SK-N-SH (cell line): ENCODE measurements around the gene NDUFB4. TPM values are rescaled to one million over a fixed set of nuclear protein-coding genes. Genes with fewer than 3 reads are reported as not detected.

Source experiments
- CTCF ChIA-PET: fragments of 300-600, 350-600 bp; formaldehyde crosslinking; extraction: SDS; loops from one replicate; lab custom pipeline; 2021; lab: Yijun Ruan, JAX
- POLR2A ChIA-PET: fragments of 350-600 bp; sonication (Branson Sonifier 250); formaldehyde crosslinking; extraction: SDS; loops from one replicate; lab custom pipeline; 2020; ENCODE audit warnings: antibody characterized with exemption, inconsistent platforms; lab: Yijun Ruan, JAX
- DNase-seq: peaks from one replicate; pipeline ENCODE4 v3.0.0; 2012
- H2AFZ ChIP-seq: fragments of 200-600 bp; sonication (generic); 2 replicates; pipeline ENCODE4 v1.8.1; 2016; ENCODE audit warnings: antibody characterized with exemption, mild to moderate bottlenecking, low read depth
- H3F3A ChIP-seq: fragments of 200-600 bp; sonication (generic); replicated peaks from 2 replicates; pipeline ENCODE3; 2016; ENCODE audit warnings: antibody characterized with exemption, mild to moderate bottlenecking; ENCODE audit not compliant: insufficient read depth
- H3K27ac ChIP-seq, 2 experiments: fragments of 200-500 bp in 1 of 2; fragments of 200-600 bp in 1 of 2; sonication (Bioruptor generic) in 1 of 2; sonication (generic), shearing (Covaris generic) in 1 of 2; 2 replicates each; pipeline versions ENCODE4 v1.5.1 to v1.6.1; 2014 to 2016; ENCODE audit warnings: low read depth in 2 of 2, inconsistent platforms in 1 of 2, low read length in 1 of 2, mild to moderate bottlenecking in 1 of 2, mixed read lengths in 1 of 2
- H3K27me3 ChIP-seq: fragments of 200-600 bp; sonication (generic), shearing (Covaris generic); 2 replicates; pipeline ENCODE4 v1.6.1; 2016; ENCODE audit warnings: mixed run types; ENCODE audit not compliant: insufficient read depth
- H3K36me3 ChIP-seq, 2 experiments: fragments of 200-500 bp in 1 of 2; fragments of 200-600 bp in 1 of 2; sonication (Bioruptor generic) in 1 of 2; sonication (generic) in 1 of 2; replicated peaks in 1 of 2; 2 replicates each; pipeline versions ENCODE3 to v1.5.1; 2014 to 2016; ENCODE audit warnings: low read length in 1 of 2, mild to moderate bottlenecking in 1 of 2; ENCODE audit not compliant: insufficient read depth in 2 of 2, control insufficient read depth in 1 of 2
- H3K4me1 ChIP-seq, 2 experiments: fragments of 200-500 bp in 1 of 2; fragments of 200-600 bp in 1 of 2; sonication (Bioruptor generic) in 1 of 2; sonication (generic), shearing (Covaris generic) in 1 of 2; 2 replicates each; pipeline versions ENCODE4 v1.5.1 to v1.6.1; 2014 to 2016; ENCODE audit warnings: low read depth in 1 of 2, low read length in 1 of 2, mixed run types in 1 of 2; ENCODE audit not compliant: insufficient read depth in 2 of 2, control insufficient read depth in 1 of 2
- H3K4me2 ChIP-seq: fragments of 200-600 bp; sonication (generic), shearing (Covaris generic); 2 replicates; pipeline ENCODE4 v1.6.1; 2017; ENCODE audit warnings: mixed run types
- H3K4me3 ChIP-seq, 2 experiments: fragments of 200-500 bp in 1 of 2; fragments of 200-600 bp in 1 of 2; sonication (Bioruptor generic) in 1 of 2; sonication (generic), shearing (Covaris generic) in 1 of 2; 2 replicates each; pipeline versions ENCODE4 v1.5.1 to v1.8.1; 2014 to 2016; ENCODE audit warnings: low read depth in 2 of 2, inconsistent platforms in 1 of 2, low read length in 1 of 2, mild to moderate bottlenecking in 1 of 2, mixed read lengths in 1 of 2, moderate library complexity in 1 of 2
- H3K79me2 ChIP-seq: fragments of 200-600 bp; sonication (generic); 2 replicates; pipeline ENCODE4 v1.8.1; 2017; ENCODE audit warnings: mild to moderate bottlenecking; ENCODE audit not compliant: insufficient read depth
- H3K9ac ChIP-seq: fragments of 200-600 bp; sonication (generic); 2 replicates; pipeline ENCODE4 v1.6.1; 2017; ENCODE audit warnings: mixed run types
- H3K9me2 ChIP-seq: fragments of 200-600 bp; sonication (generic); 2 replicates; pipeline ENCODE4 v1.6.1; 2017; ENCODE audit warnings: mixed run types
- H3K9me3 ChIP-seq: fragments of 200-600 bp; sonication (generic); 2 replicates; pipeline ENCODE4 v1.6.1; 2017; ENCODE audit warnings: mixed run types, mild to moderate bottlenecking, moderate library complexity
- H4K20me1 ChIP-seq: fragments of 200-600 bp; sonication (generic); 2 replicates; pipeline ENCODE4 v1.6.1; 2017; ENCODE audit warnings: mild to moderate bottlenecking, mixed run types; ENCODE audit not compliant: insufficient read depth
- CHD2 ChIP-seq: fragments of 150-350 bp; IDR thresholded peaks from 2 replicates; pipeline ENCODE4 v1.6.1; 2018; ENCODE audit warnings: low read length; ENCODE audit not compliant: partially characterized antibody
- CTCF ChIP-seq: fragments of 200-600 bp; sonication (generic); IDR thresholded peaks from 2 replicates; pipeline ENCODE4 v1.6.1; 2017; ENCODE audit warnings: antibody characterized with exemption, mild to moderate bottlenecking, moderate library complexity
- EZH2phosphoT487 ChIP-seq: fragments of 200-600 bp; sonication (generic); IDR thresholded peaks from 2 replicates; pipeline ENCODE4 v1.6.1; 2017; ENCODE audit warnings: low read depth, mixed run types, mild to moderate bottlenecking, antibody characterized with exemption, moderate library complexity, borderline replicate concordance
- FOXJ3 ChIP-seq: sonication (generic); formaldehyde crosslinking; IDR thresholded peaks from 2 replicates; pipeline ENCODE4 v1.5.1; 2020; ENCODE audit warnings: mild to moderate bottlenecking, missing genetic modification reagents
- GABPA ChIP-seq: IDR thresholded peaks from 2 replicates; pipeline ENCODE4 v1.4.0; 2012; ENCODE audit warnings: low read depth, mild to moderate bottlenecking
- GATA2 ChIP-seq: sonication (generic); formaldehyde crosslinking; IDR thresholded peaks from 2 replicates; pipeline ENCODE4 v1.5.0; 2020; ENCODE audit warnings: mild to moderate bottlenecking, missing genetic modification reagents
- MAX ChIP-seq: IDR thresholded peaks from 2 replicates; pipeline ENCODE4 v1.4.0; 2012; ENCODE audit warnings: low read depth
- MEF2A ChIP-seq: IDR thresholded peaks from 2 replicates; pipeline ENCODE4 v1.4.0; 2012; ENCODE audit warnings: low read depth, borderline replicate concordance
- MXI1 ChIP-seq: IDR thresholded peaks from 2 replicates; pipeline ENCODE4 v1.6.1; 2012; ENCODE audit warnings: mild to moderate bottlenecking, low read depth, low read length, improper control_type of control experiment
- NFIC ChIP-seq: IDR thresholded peaks from 2 replicates; pipeline ENCODE4 v1.4.0; 2012; ENCODE audit warnings: borderline replicate concordance
- PBX3 ChIP-seq: IDR thresholded peaks from 2 replicates; pipeline ENCODE4; 2012
- RAD21 ChIP-seq: IDR thresholded peaks from 2 replicates; pipeline ENCODE4 v1.6.1; 2012; ENCODE audit warnings: mild to moderate bottlenecking, low read length
- RCOR1 ChIP-seq: fragments of 150-350 bp; IDR thresholded peaks from 2 replicates; pipeline ENCODE4 v1.6.1; 2017; ENCODE audit warnings: antibody characterized with exemption, low read length
- REST ChIP-seq: IDR thresholded peaks from 2 replicates; pipeline ENCODE4 v1.6.1; 2012; ENCODE audit warnings: mild to moderate bottlenecking, low read depth, low read length, moderate library complexity
- RXRA ChIP-seq: IDR thresholded peaks from 2 replicates; pipeline ENCODE4 v1.4.0; 2012; ENCODE audit warnings: low read depth, mild to moderate bottlenecking, borderline replicate concordance
- SIN3A ChIP-seq: IDR thresholded peaks from 2 replicates; pipeline ENCODE4 v1.6.1; 2012; ENCODE audit warnings: low read depth, mild to moderate bottlenecking, low read length, moderate library complexity, borderline replicate concordance
- TAF1 ChIP-seq: IDR thresholded peaks from 2 replicates; pipeline ENCODE4 v1.6.1; 2012; ENCODE audit warnings: low read depth, mild to moderate bottlenecking, low read length, moderate library complexity, borderline replicate concordance
- TCF12 ChIP-seq: IDR thresholded peaks from 2 replicates; pipeline ENCODE4 v1.4.0; 2012
- USF2 ChIP-seq: fragments of 150-350 bp; IDR thresholded peaks from 2 replicates; pipeline ENCODE4 v1.6.1; 2017; ENCODE audit warnings: antibody characterized with exemption, low read length, low read depth, borderline replicate concordance
- YY1 ChIP-seq: IDR thresholded peaks from 2 replicates; pipeline ENCODE4 v1.4.0; 2012; ENCODE audit warnings: low read depth, mild to moderate bottlenecking
- WGBS: methylation state at CpG from one replicate; pipeline ENCODE4 v1.1.6; 2017; ENCODE audit warnings: low lambda C conversion rate; 5-methylcytosine and 5-hydroxymethylcytosine counted together
- polyA plus RNA-seq, 3 experiments: library from polyadenylated mRNA; depleted of rRNA; stranded (reverse); fragments of >200 nt; gene quantifications; 2 replicates each; pipeline ENCODE4 v1.2.3, GENCODE V29; 2012

NDUFB4 gene
- polyA plus RNA-seq, 1 of the 3 experiments (the other 2 are of a cell fraction), result 332 TPM

- peak overlapping the region; percentile 99; the same call in 1 of the 2 replicates for H3K9ac ChIP-seq
- WGBS, result 0% methylated on average over 4 of the region's 4 CpGs
These were observed 384 bp upstream of the NDUFB4 start for GRCh38 chr3:120595788-120596115.

GRCh38 chr3:120596853-120597223 is 702 bp downstream of the NDUFB4 start:
- peak overlapping the region; percentile 99 for H3K9ac ChIP-seq
- peak overlapping the region; percentile 83 to 97; a peak in 3 of 4 replicates for H3K27ac ChIP-seq
- POLR2A ChIA-PET, result interaction anchor here (1.4 to 2.2 kb wide), 4 partner anchors 12 to 146 kb away, joined by 4 to 9 read pairs (median 8); partner anchors contain the start of genes GTF2E1 and RABL3
- peak overlapping the region; percentile 92; the same call in 1 of the 2 replicates for H2AFZ ChIP-seq
- no peak for TF ChIP-seq TCF12
- no peak for TF ChIP-seq REST
- no peak for TF ChIP-seq PBX3
- TF ChIP-seq MXI1, result no peak
- no peak for TF ChIP-seq CTCF
- TF ChIP-seq FOXJ3 (CRISPR knock-in tag), result no peak
- no peak for TF ChIP-seq NFIC
- TF ChIP-seq YY1, result no peak
- no peak for TF ChIP-seq RAD21
- no peak for TF ChIP-seq GATA2 (CRISPR knock-in tag)
- TF ChIP-seq EZH2phosphoT487, result no peak
- no peak for TF ChIP-seq MEF2A
- no peak for TF ChIP-seq TAF1
- no peak for TF ChIP-seq USF2
- no peak for TF ChIP-seq CHD2
- CTCF ChIA-PET, result interaction anchor here (1.6 kb wide), 1 partner anchor 29 kb away, joined by 6 read pairs; no protein-coding TSS in a partner anchor
- H3K9me3 ChIP-seq, result no peaks in the 10 kb centered on the region
- H4K20me1 ChIP-seq, result no peaks in the 10 kb centered on the region
- H3K36me3 ChIP-seq, result peaks cover 29 to 44% of the 10 kb centered on the region in 2 experiments
- WGBS, result 68% methylated on average over 3 of the region's 3 CpGs
- peak overlapping the region; percentile 89 for H3K4me2 ChIP-seq
- no peak for DNase-seq
- H3K4me1 ChIP-seq, result peaks cover 12 to 35% of the 10 kb centered on the region in 2 experiments; a peak in 3 of 4 replicates
- H3K27me3 ChIP-seq, result no peaks in the 10 kb centered on the region
- peaks cover 34% of the 10 kb centered on the region for H3K79me2 ChIP-seq
- no peaks in the 10 kb centered on the region for H3K9me2 ChIP-seq
- peaks cover 9% of the 10 kb centered on the region for H3F3A ChIP-seq
- H3K4me3 ChIP-seq, result peak overlapping the region; percentile 95

More at GRCh38 chr3:120595788-120596115, 384 bp upstream of the NDUFB4 start:
- Histone ChIP-seq H3K36me3 (peaks cover 21 to 33% of the 10 kb centered on the region in 2 experiments), H3K4me3 (peak overlapping the region; percentile 95), H3K4me1 (peaks cover 12 to 27% of the 10 kb centered on the region in 2 experiments; a peak in 3 of 4 replicates), H3K27me3 (no peaks in the 10 kb centered on the region), H3K27ac (peak overlapping the region in 1 of 2 experiments; percentile 71; a peak in 2 of 4 replicates)
- DNase-seq, result no peak
- CTCF ChIA-PET, result interaction anchor here (0.8 to 1.6 kb wide), 5 partner anchors 28 to 199 kb away, joined by 3 to 6 read pairs (median 4); no protein-coding TSS in a partner anchor
- TF ChIP-seq RXRA, result no peak
- TF ChIP-seq SIN3A, result 0 out of 2 replicates have a peak, but pooled peaks have one; percentile 34
- no peak for TF ChIP-seq GABPA
- TF ChIP-seq RCOR1, result peak; percentile 40; the same call in 1 of the 2 replicates
- peak; percentile 4; the same call in 1 of the 2 replicates for TF ChIP-seq MAX
- TF ChIP-seq, all 33 proteins: peak for 3
- H3K4me2 ChIP-seq, result peak overlapping the region; percentile 89
- no peaks in the 10 kb centered on the region for H3K9me3 ChIP-seq
- peaks cover 34% of the 10 kb centered on the region for H3K79me2 ChIP-seq
- H2AFZ ChIP-seq, result peak overlapping the region; percentile 96
- H3K9me2 ChIP-seq, result no peaks in the 10 kb centered on the region
- H3F3A ChIP-seq, result peaks cover 6% of the 10 kb centered on the region
- POLR2A ChIA-PET, result interaction anchor here (0.6 to 1.8 kb wide), 7 partner anchors 9 to 483 kb away, joined by 3 to 9 read pairs (median 4); partner anchors contain the start of genes GTF2E1 and RABL3
- H4K20me1 ChIP-seq, result no peaks in the 10 kb centered on the region
